ENCODE measurements around the gene USP49. TPM values are rescaled to one million over a fixed set of nuclear protein-coding genes. Genes with fewer than 3 reads are reported as not detected.
"Not testable (repeated sequence)": the region's sequence is repeated elsewhere in the genome, so short reads cannot be mapped to it uniquely, and the experiment has no call there.

The USP49 gene
- total RNA-seq, 1 experiment from 2014 or later, result 4.1 TPM

- ChIA-PET POLR2A (interaction anchor here (0.7 to 1.4 kb wide), 2 partner anchors 8 to 46 kb away, joined by 3 to 5 read pairs; no protein-coding TSS in a partner anchor), CTCF (interaction anchor here (0.6 to 1.5 kb wide), 7 partner anchors 18 to 166 kb away, joined by 3 to 7 read pairs (median 3); partner anchors contain the start of gene TOMM6)
- no peak for TF ChIP-seq CTCF (IDR thresholded peaks at IDR 0.05; ENCODE audit: unreplicated experiment)
- Mint-ChIP-seq H3K27ac (ENCODE audit: low read depth, unreplicated experiment) (no peak overlapping the region), H3K4me1 (ENCODE audit: insufficient read depth, unreplicated experiment) (peaks cover 13% of the 10 kb centered on the region), H3K9me3 (ENCODE audit: unreplicated experiment) (no peaks in the 10 kb centered on the region), H3K36me3 (ENCODE audit: insufficient read depth, unreplicated experiment) (peaks cover 15% of the 10 kb centered on the region), H3K4me3 (ENCODE audit: unreplicated experiment) (no peak overlapping the region), H3K27me3 (ENCODE audit: insufficient read depth, unreplicated experiment) (no peaks in the 10 kb centered on the region)
- DNase-seq (ENCODE audit: unreplicated experiment), result no peak
- intact Hi-C loops (cut with micrococcal nuclease), result no loop called here
- BruUV-seq (replicated peaks), result no TSS peak
Observed at GRCh38 chr6:41768545-41769308, 126.4 kb downstream of the USP49 start.

- H3K9me3 Mint-ChIP-seq (ENCODE audit: unreplicated experiment), result no peaks in the 10 kb centered on the region
- H3K4me3 Mint-ChIP-seq (ENCODE audit: unreplicated experiment), result no peak overlapping the region
- intact Hi-C loops (cut with micrococcal nuclease), result no loop called here
- no TSS peak for BruUV-seq (replicated peaks)
- H3K36me3 Mint-ChIP-seq (ENCODE audit: insufficient read depth, unreplicated experiment), result peaks cover 9% of the 10 kb centered on the region
- H3K27ac Mint-ChIP-seq (ENCODE audit: low read depth, unreplicated experiment), result no peak overlapping the region
- TF ChIP-seq CTCF (IDR thresholded peaks at IDR 0.05; ENCODE audit: unreplicated experiment), result no peak
- H3K4me1 Mint-ChIP-seq (ENCODE audit: insufficient read depth, unreplicated experiment), result peaks cover 13% of the 10 kb centered on the region
- DNase-seq (ENCODE audit: unreplicated experiment), result peak; percentile 86
- ChIA-PET CTCF (interaction anchor here (0.6 to 1.5 kb wide), 6 partner anchors 14 to 318 kb away, joined by 3 to 7 read pairs (median 3); partner anchors contain the start of genes PRICKLE4 and TFEB), POLR2A (interaction anchor here (0.6 to 1.5 kb wide), 2 partner anchors 26 to 33 kb away, joined by 3 to 5 read pairs; no protein-coding TSS in a partner anchor)
- H3K27me3 Mint-ChIP-seq (ENCODE audit: insufficient read depth, unreplicated experiment), result no peaks in the 10 kb centered on the region
Observed at GRCh38 chr6:41767112-41767833, 127.9 kb downstream of the USP49 start.

GRCh38 chr6:41766043-41766664 lies 129.0 kb downstream of the USP49 start:
- H3K27ac Mint-ChIP-seq (ENCODE audit: low read depth, unreplicated experiment); BruUV-seq (replicated peaks); H3K27me3 Mint-ChIP-seq (ENCODE audit: insufficient read depth, unreplicated experiment); intact Hi-C loops (cut with micrococcal nuclease); H3K4me3 Mint-ChIP-seq (ENCODE audit: unreplicated experiment); H3K9me3 Mint-ChIP-seq (ENCODE audit: unreplicated experiment); H3K36me3 Mint-ChIP-seq (ENCODE audit: insufficient read depth, unreplicated experiment): not testable (repeated sequence)
- peaks cover 13% of the 10 kb centered on the region for H3K4me1 Mint-ChIP-seq (ENCODE audit: insufficient read depth, unreplicated experiment)
- peak; percentile 34 for DNase-seq (ENCODE audit: unreplicated experiment)
- ChIA-PET CTCF (interaction anchor here (0.6 to 1.2 kb wide), 4 partner anchors 10 to 1317 kb away, joined by 3 to 4 read pairs (median 4); no protein-coding TSS in a partner anchor), POLR2A (interaction anchor here (0.9 to 1.5 kb wide), 3 partner anchors 12 to 25 kb away, joined by 3 to 5 read pairs (median 3); no protein-coding TSS in a partner anchor)

GRCh38 chr6:41763470-41763869 lies 131.7 kb downstream of the USP49 start:
- ChIA-PET CTCF (interaction anchor here (0.6 to 1.5 kb wide), 3 partner anchors 12 to 58 kb away, joined by 3 to 8 read pairs (median 3); partner anchors contain the start of gene TOMM6), POLR2A (interaction anchor here (1.2 kb wide), 1 partner anchor 12 kb away, joined by 3 read pairs; no protein-coding TSS in a partner anchor)
- H3K36me3 Mint-ChIP-seq (ENCODE audit: insufficient read depth, unreplicated experiment), result no peaks in the 10 kb centered on the region
- DNase-seq (ENCODE audit: unreplicated experiment), result no peak
- no TSS peak for BruUV-seq (replicated peaks)
- H3K4me1 Mint-ChIP-seq (ENCODE audit: insufficient read depth, unreplicated experiment), result peaks cover 13% of the 10 kb centered on the region
- TF ChIP-seq CTCF (IDR thresholded peaks at IDR 0.05; ENCODE audit: unreplicated experiment), result no peak
- no peak overlapping the region for H3K27ac Mint-ChIP-seq (ENCODE audit: low read depth, unreplicated experiment)
- no peak overlapping the region for H3K4me3 Mint-ChIP-seq (ENCODE audit: unreplicated experiment)
- intact Hi-C loops (cut with micrococcal nuclease), result no loop called here
- no peaks in the 10 kb centered on the region for H3K9me3 Mint-ChIP-seq (ENCODE audit: unreplicated experiment)
- H3K27me3 Mint-ChIP-seq (ENCODE audit: insufficient read depth, unreplicated experiment), result peaks cover 19% of the 10 kb centered on the region

All from MCF 10A (cell line).